Neural cell (in vitro differentiated cells): ENCODE data around the gene SOWAHD. TPM values are rescaled to one million over a fixed set of nuclear protein-coding genes. Genes with fewer than 3 reads are reported as not detected.
"Not testable (repeated sequence)": the region's sequence is repeated elsewhere in the genome, so short reads cannot be mapped to it uniquely, and the experiment has no call there.

Experiments used
- H2AFZ ChIP-seq: fragments of 200-600, 300-800 bp; sonication (generic), shearing (Covaris generic); 2 replicates; pipeline ENCODE4 v1.6.0; 2014; ENCODE audit warnings: low read depth, mild to moderate bottlenecking, antibody characterized with exemption, low read length, moderate library complexity
- H3F3A ChIP-seq: fragments of 200-600 bp; shearing (Covaris generic); 2 replicates; pipeline ENCODE4 v1.6.1; 2016; ENCODE audit warnings: mild to moderate bottlenecking, moderate library complexity, mixed read lengths, antibody characterized with exemption, low read length; ENCODE audit not compliant: insufficient read depth, poor library complexity, severe bottlenecking
- H3K27ac ChIP-seq: fragments of 200-600, 300-800 bp; sonication (generic), shearing (Covaris generic); 2 replicates; pipeline ENCODE4 v1.5.1; 2014; ENCODE audit warnings: mild to moderate bottlenecking, low read length, moderate library complexity
- H3K27me3 ChIP-seq: fragments of 300-800, 200-600 bp; sonication (generic), shearing (Covaris generic); 2 replicates; pipeline ENCODE4 v1.6.0; 2014; ENCODE audit warnings: mild to moderate bottlenecking, low read depth, low read length, moderate library complexity; ENCODE audit not compliant: insufficient read depth
- H3K36me3 ChIP-seq: fragments of 300-800, 200-600 bp; sonication (generic), shearing (Covaris generic); 2 replicates; pipeline ENCODE4 v1.5.1; 2014; ENCODE audit warnings: mild to moderate bottlenecking, antibody characterized with exemption, low read length, moderate library complexity; ENCODE audit not compliant: insufficient read depth
- H3K4me2 ChIP-seq: fragments of 300-800, 200-600 bp; sonication (generic), shearing (Covaris generic); 2 replicates; pipeline ENCODE4 v1.6.0; 2014; ENCODE audit warnings: mild to moderate bottlenecking, low read length
- H3K4me3 ChIP-seq: fragments of 300-800, 200-600 bp; sonication (generic), shearing (Covaris generic); 2 replicates; pipeline ENCODE4 v1.5.1; 2014; ENCODE audit warnings: mild to moderate bottlenecking, low read length, moderate library complexity
- H3K79me2 ChIP-seq: fragments of 200-600 bp; shearing (Covaris generic); replicated peaks from 2 replicates; pipeline ENCODE4 v1.6.0; 2014; ENCODE audit warnings: mild to moderate bottlenecking, low read length, moderate library complexity; ENCODE audit not compliant: insufficient read depth
- H3K9ac ChIP-seq: fragments of 300-800, 200-600 bp; sonication (generic), shearing (Covaris generic); 2 replicates; pipeline ENCODE4 v1.6.1; 2016; ENCODE audit warnings: mild to moderate bottlenecking, low read length, mixed read lengths
- H3K9me2 ChIP-seq: fragments of 200-600 bp; shearing (Covaris generic); 2 replicates; pipeline ENCODE4 v1.6.1; 2016; ENCODE audit warnings: mild to moderate bottlenecking, low read length, mixed read lengths; ENCODE audit not compliant: insufficient read depth
- H3K9me3 ChIP-seq: fragments of 200-600, 300-800 bp; sonication (generic), shearing (Covaris generic); 2 replicates; pipeline ENCODE4 v1.6.1; 2016; ENCODE audit warnings: mild to moderate bottlenecking, mixed run types, low read length, moderate library complexity, mixed read lengths
- H4K20me1 ChIP-seq: fragments of 200-600 bp; shearing (Covaris generic); 2 replicates; pipeline ENCODE4 v1.6.1; 2016; ENCODE audit warnings: mild to moderate bottlenecking, mixed run types; ENCODE audit not compliant: insufficient read depth
- CTCF ChIP-seq: fragments of 450-650 bp; IDR thresholded peaks from 2 replicates; pipeline ENCODE4 v1.5.1; 2014; ENCODE audit warnings: antibody characterized with exemption, mild to moderate bottlenecking, moderate library complexity; ENCODE audit not compliant: poor library complexity, severe bottlenecking
- EP300 ChIP-seq: fragments of 450-650 bp; conservative IDR thresholded peaks from 2 replicates; pipeline ENCODE4 v1.6.1; 2014; ENCODE audit warnings: antibody characterized with exemption, mild to moderate bottlenecking, moderate library complexity; ENCODE audit not compliant: poor library complexity, severe bottlenecking
- EZH2 ChIP-seq: fragments of 200-600, 300-800 bp; shearing (Covaris generic), sonication (generic); IDR thresholded peaks from 2 replicates; pipeline ENCODE4 v1.6.1; 2014; ENCODE audit warnings: antibody characterized with exemption, low read length, borderline replicate concordance, mild to moderate bottlenecking; ENCODE audit not compliant: insufficient read depth, poor library complexity, severe bottlenecking
- MXI1 ChIP-seq: fragments of 450-650 bp; conservative IDR thresholded peaks from 2 replicates; pipeline ENCODE4 v1.6.1; 2014; ENCODE audit warnings: antibody characterized with exemption, mild to moderate bottlenecking; ENCODE audit not compliant: poor library complexity, severe bottlenecking
- POLR2AphosphoS5 ChIP-seq: IDR thresholded peaks from 2 replicates; pipeline ENCODE4 v1.6.1; 2012
- RAD21 ChIP-seq: fragments of 450-650 bp; conservative IDR thresholded peaks from 2 replicates; pipeline ENCODE4 v1.6.1; 2014; ENCODE audit warnings: antibody characterized with exemption, mild to moderate bottlenecking, moderate library complexity
- REST ChIP-seq: IDR thresholded peaks from 2 replicates; pipeline ENCODE4 v1.6.1; 2012; ENCODE audit warnings: borderline replicate concordance
- SMC3 ChIP-seq: fragments of 450-650 bp; conservative IDR thresholded peaks from 2 replicates; pipeline ENCODE4 v1.6.1; 2014; ENCODE audit warnings: antibody characterized with exemption, mild to moderate bottlenecking, moderate library complexity; ENCODE audit not compliant: poor library complexity
- TAF1 ChIP-seq: IDR thresholded peaks from 2 replicates; pipeline ENCODE4 v1.6.1; 2012; ENCODE audit warnings: low read depth
- polyA plus RNA-seq: library from polyadenylated mRNA; depleted of rRNA; stranded (reverse); fragments of >200 nt; gene quantifications from 2 replicates; pipeline ENCODE4 v1.2.3, GENCODE V29; 2014

Gene SOWAHD
- polyA plus RNA-seq, 1 donor from 2014 or later: not detected

DNA sequence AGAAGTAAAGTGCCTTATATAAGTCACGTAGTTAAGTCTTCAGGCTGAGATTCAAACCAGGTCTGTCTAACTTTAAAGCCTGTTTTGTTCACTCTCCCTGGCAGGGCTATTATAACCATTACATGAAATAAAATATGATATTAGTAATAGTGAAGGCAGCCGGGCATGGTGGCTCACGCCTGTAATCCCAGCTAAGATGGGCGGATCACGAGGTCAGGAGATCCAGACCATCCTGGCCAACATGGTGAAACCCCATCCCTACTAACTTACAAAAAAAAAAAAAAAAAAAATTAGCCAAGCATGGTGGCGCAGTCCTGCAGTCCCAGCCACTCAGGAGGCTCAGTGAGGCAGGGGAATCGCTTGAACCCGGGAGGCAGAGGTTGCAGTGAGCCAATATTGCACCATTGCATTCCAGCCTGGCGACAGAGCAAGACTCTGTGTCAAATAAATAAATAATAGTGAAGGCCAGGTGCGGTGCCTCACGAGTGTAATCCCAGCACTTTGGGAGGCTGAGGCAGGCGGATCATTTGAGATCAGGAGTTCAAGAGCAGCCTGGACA is 22.1 kb upstream of the SOWAHD start:
- Histone ChIP-seq H2AFZ (no peak overlapping the region), H4K20me1 (no peaks in the 10 kb centered on the region), H3K27me3 (no peaks in the 10 kb centered on the region), H3K36me3 (no peaks in the 10 kb centered on the region), H3K9me2 (no peaks in the 10 kb centered on the region), H3F3A (no peaks in the 10 kb centered on the region), H3K27ac (no peak overlapping the region), H3K9ac (no peak overlapping the region), H3K79me2 (no peaks in the 10 kb centered on the region), H3K9me3 (no peaks in the 10 kb centered on the region), H3K4me3 (no peak overlapping the region), H3K4me2 (no peak overlapping the region)
- TF ChIP-seq TAF1 (no peak), MXI1 (no peak)

DNA sequence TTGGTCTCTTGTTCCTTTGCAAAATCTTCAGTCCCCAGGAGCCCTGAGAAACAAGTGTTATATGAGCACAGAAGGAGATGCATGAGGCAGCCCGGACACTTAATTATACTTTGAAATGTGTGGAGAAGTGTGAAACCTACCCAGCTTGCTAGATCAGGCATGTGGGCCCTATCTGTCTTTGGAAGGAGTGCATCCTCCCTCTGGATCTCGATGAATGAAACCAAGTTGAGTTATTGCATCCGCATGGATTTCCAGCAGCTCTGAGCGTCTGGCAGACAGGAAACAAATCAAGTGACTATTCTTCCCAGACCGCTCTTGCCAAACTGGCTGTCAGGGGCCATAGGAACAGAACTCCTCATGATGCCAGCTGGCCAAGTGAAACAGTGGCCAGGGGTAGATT is 19.6 kb upstream of the SOWAHD start:
- H3K9ac ChIP-seq: no peak overlapping the region
- H3K9me3 ChIP-seq: no peaks in the 10 kb centered on the region
- no peaks in the 10 kb centered on the region for H3K79me2 ChIP-seq
- H3K27ac ChIP-seq: no peak overlapping the region
- TF ChIP-seq POLR2AphosphoS5: no peak
- TF ChIP-seq TAF1: no peak
- TF ChIP-seq EP300: no peak
- TF ChIP-seq MXI1: no peak
- no peak for TF ChIP-seq EZH2
- H3K9me2 ChIP-seq: no peaks in the 10 kb centered on the region
- no peak overlapping the region for H3K4me2 ChIP-seq
- H3K36me3 ChIP-seq: no peaks in the 10 kb centered on the region
- H3K4me3 ChIP-seq: no peak overlapping the region
- no peak overlapping the region for H2AFZ ChIP-seq
- H3K27me3 ChIP-seq: no peaks in the 10 kb centered on the region
- no peaks in the 10 kb centered on the region for H4K20me1 ChIP-seq
- no peaks in the 10 kb centered on the region for H3F3A ChIP-seq

- H4K20me1 ChIP-seq: no peaks in the 10 kb centered on the region
- H3K4me2 ChIP-seq: no peak overlapping the region
- H2AFZ ChIP-seq: no peak overlapping the region
- H3K27me3 ChIP-seq: no peaks in the 10 kb centered on the region
- H3F3A ChIP-seq: no peaks in the 10 kb centered on the region
- H3K9ac ChIP-seq: no peak overlapping the region
- H3K4me3 ChIP-seq: no peak overlapping the region
- TF ChIP-seq CTCF: no peak
- TF ChIP-seq TAF1: no peak
- TF ChIP-seq EP300: no peak
- TF ChIP-seq MXI1: no peak
- TF ChIP-seq REST: no peak
- TF ChIP-seq POLR2AphosphoS5: no peak
- no peak for TF ChIP-seq EZH2
- TF ChIP-seq SMC3: no peak
- no peak for TF ChIP-seq RAD21
- no peaks in the 10 kb centered on the region for H3K9me3 ChIP-seq
- H3K79me2 ChIP-seq: no peaks in the 10 kb centered on the region
- H3K36me3 ChIP-seq: no peaks in the 10 kb centered on the region
- H3K27ac ChIP-seq: no peak overlapping the region
- H3K9me2 ChIP-seq: no peaks in the 10 kb centered on the region
Observed at GRCh38 chrX:119745283-119745848, 13.0 kb upstream of the SOWAHD start.

DNA sequence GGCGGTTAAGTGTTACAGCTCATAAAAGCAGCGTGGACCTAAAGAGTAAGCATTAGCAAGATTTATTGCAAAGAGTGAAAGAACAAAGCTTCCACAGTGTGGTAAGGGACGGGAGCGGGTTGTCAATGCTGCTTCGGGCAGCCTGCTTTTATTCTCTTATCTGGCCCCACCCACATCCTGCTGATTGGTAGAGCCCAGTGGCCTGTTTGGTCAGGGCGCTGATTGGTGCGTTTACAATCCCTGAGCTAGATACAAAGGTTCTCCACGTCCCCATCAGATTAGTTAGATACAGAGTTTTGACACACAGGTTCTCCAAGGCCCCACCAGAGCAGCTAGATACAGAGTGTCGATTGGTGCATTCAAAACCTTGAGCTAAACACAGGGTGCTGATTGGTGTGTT is 8.3 kb upstream of the SOWAHD start:
- not testable (repeated sequence) for H3K27ac ChIP-seq, H3K9ac ChIP-seq, H3K79me2 ChIP-seq, H3K36me3 ChIP-seq, H3K9me3 ChIP-seq, H3K9me2 ChIP-seq, H2AFZ ChIP-seq, H3K27me3 ChIP-seq, H3K4me3 ChIP-seq, H3F3A ChIP-seq, H4K20me1 ChIP-seq, H3K4me2 ChIP-seq

DNA sequence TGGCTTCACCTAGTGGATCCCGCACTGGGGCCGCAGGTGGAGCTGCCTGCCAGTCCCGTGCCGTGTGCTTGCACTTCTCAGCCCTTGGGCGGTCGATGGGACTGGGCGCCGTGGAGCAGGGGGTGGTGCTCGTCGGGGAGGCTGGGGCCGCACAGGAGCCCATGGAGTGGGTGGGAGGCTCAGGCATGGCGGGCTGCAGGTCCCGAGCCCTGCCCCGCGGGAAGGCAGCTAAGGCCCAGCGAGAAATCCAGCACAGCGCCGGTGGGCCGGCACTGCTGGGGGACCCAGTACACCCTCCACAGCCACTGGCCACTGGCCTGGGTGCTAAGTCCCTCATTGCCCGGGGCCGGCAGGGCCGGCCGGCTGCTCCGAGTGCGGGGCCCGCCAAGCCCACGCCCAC is 7.6 kb upstream of the SOWAHD start:
- H3K79me2 ChIP-seq, H3K4me3 ChIP-seq, H3K9me2 ChIP-seq, H3K36me3 ChIP-seq, H3F3A ChIP-seq, H2AFZ ChIP-seq, H3K27me3 ChIP-seq, H3K9me3 ChIP-seq, H3K4me2 ChIP-seq, H3K27ac ChIP-seq, H3K9ac ChIP-seq, H4K20me1 ChIP-seq: not testable (repeated sequence)
